K562 (cell line): Measurements from ENCODE around the gene EEF1AKMT4. TPM values are rescaled to one million over a fixed set of nuclear protein-coding genes. Genes with fewer than 3 reads are reported as not detected.

Experiments used
- ATAC-seq: fragments of 200-7000 bp; cut with Tn5 transposase; 3 replicates; pipeline ENCODE4 v1.9.1; 2020; ENCODE audit warnings: moderate library complexity
- BruUV-seq: library from RNA; stranded (reverse); fragments of 400-500 nt; replicated peaks from 2 replicates; lab custom pipeline; 2021; lab: Mats Ljungman, UMichigan
- CTCF ChIA-PET: fragments of 300-600 bp; formaldehyde crosslinking; extraction: SDS; loops from one replicate; lab custom pipeline; 2021; ENCODE audit warnings: low intra/inter-chr PET ratio; lab: Yijun Ruan, JAX
- POLR2A ChIA-PET: fragments of 300-600, 350-650 bp; sonication (Branson Sonifier 250); formaldehyde crosslinking; extraction: SDS; loops from one replicate; lab custom pipeline; 2021; ENCODE audit warnings: antibody characterized with exemption, inconsistent platforms; lab: Yijun Ruan, JAX
- DNase-seq, 4 experiments: peaks; one replicate each; pipeline versions ENCODE4 v3.0.0 to v3.0.0-alpha.2; 2011 to 2018; ENCODE audit warnings: low spot score in 3 of 4, mixed read lengths in 3 of 4; ENCODE audit errors: extremely low read depth in 1 of 4
- FAIRE-seq: peaks from 2 replicates; lab custom pipeline; 2011; peaks lifted over from hg19 to GRCh38; lab: Jason Lieb, UNC
- H2AFZ ChIP-seq: 2 replicates; pipeline ENCODE4 v1.6.0; 2011; ENCODE audit warnings: low read depth, low read length, control low read depth, inconsistent platforms
- H3K27ac ChIP-seq: fragments of 200-600 bp; 3 replicates; pipeline ENCODE4 v1.8.0; 2011; ENCODE audit warnings: low read depth, mild to moderate bottlenecking, control low read depth, inconsistent platforms, low read length, moderate library complexity, mixed read lengths; ENCODE audit errors: extremely low read depth
- H3K27me3 ChIP-seq, 2 experiments: fragments of 300-600 bp in 1 of 2; 2 replicates in 1 of 2; 3 replicates in 1 of 2; pipeline versions ENCODE4 v1.6.0 to v1.8.0; 2011; ENCODE audit warnings: inconsistent platforms in 2 of 2, low read length in 2 of 2, mild to moderate bottlenecking in 1 of 2, mixed read lengths in 1 of 2, moderate library complexity in 1 of 2; ENCODE audit not compliant: control insufficient read depth in 2 of 2, insufficient read depth in 2 of 2
- H3K36me3 ChIP-seq: fragments of 300-600 bp; 3 replicates; pipeline ENCODE4 v1.8.0; 2011; ENCODE audit warnings: mild to moderate bottlenecking, low read length, inconsistent platforms; ENCODE audit not compliant: control insufficient read depth, insufficient read depth
- H3K4me1 ChIP-seq, 2 experiments: fragments of 200-600 bp in 1 of 2; replicated peaks in 1 of 2; 2 replicates in 1 of 2; 3 replicates in 1 of 2; pipeline versions ENCODE4 v1.5.1 to v1.8.0; 2011; ENCODE audit warnings: inconsistent platforms in 2 of 2, low read length in 2 of 2, mild to moderate bottlenecking in 1 of 2, mixed read lengths in 1 of 2, moderate library complexity in 1 of 2; ENCODE audit not compliant: control insufficient read depth in 2 of 2, insufficient read depth in 2 of 2
- H3K4me2 ChIP-seq: 2 replicates; pipeline ENCODE4 v1.6.1; 2011; ENCODE audit warnings: low read length, control low read depth, inconsistent platforms, mixed read lengths; ENCODE audit not compliant: insufficient read depth
- H3K4me3 ChIP-seq: fragments of 200-600 bp; sonication (generic), shearing (Covaris generic); 2 replicates; pipeline ENCODE4 v1.5.1; 2016; ENCODE audit warnings: control low read depth, inconsistent platforms
- H3K79me2 ChIP-seq: fragments of 200-600 bp; 3 replicates; pipeline ENCODE4 v1.8.0; 2011; ENCODE audit warnings: low read length, inconsistent platforms; ENCODE audit not compliant: control insufficient read depth, insufficient read depth
- H3K9ac ChIP-seq, 2 experiments: 2 replicates each; pipeline versions ENCODE4 v1.6.0 to v1.6.1; 2011; ENCODE audit warnings: low read depth in 2 of 2, low read length in 2 of 2, control low read depth in 1 of 2, inconsistent platforms in 1 of 2, mild to moderate bottlenecking in 1 of 2, mixed read lengths in 1 of 2; ENCODE audit not compliant: insufficient read depth in 1 of 2
- H3K9me1 ChIP-seq: one replicate; pipeline ENCODE4 v1.6.0; 2011; ENCODE audit warnings: inconsistent platforms, mild to moderate bottlenecking, low read length, moderate library complexity; ENCODE audit not compliant: control insufficient read depth, insufficient read depth
- H3K9me3 ChIP-seq: replicated peaks from 2 replicates; pipeline ENCODE4 v1.5.1; 2011; ENCODE audit warnings: low read depth, low read length, inconsistent platforms; ENCODE audit not compliant: control insufficient read depth, insufficient read depth
- H4K20me1 ChIP-seq: replicated peaks from 2 replicates; pipeline ENCODE4 v1.6.1; 2011; ENCODE audit warnings: low read length, inconsistent platforms, mixed read lengths; ENCODE audit not compliant: control insufficient read depth, insufficient read depth
- ARID2 ChIP-seq: fragments of 450-650 bp; IDR thresholded peaks from 2 replicates; pipeline ENCODE4 v1.6.1; 2017; ENCODE audit warnings: antibody characterized with exemption, mild to moderate bottlenecking
- BMI1 ChIP-seq: fragments of 150-350 bp; IDR thresholded peaks from 2 replicates; pipeline ENCODE4 v1.6.1; 2014; ENCODE audit warnings: low read length
- ETS2 ChIP-seq: IDR thresholded peaks from 2 replicates; pipeline ENCODE4 v1.6.1; 2016; ENCODE audit warnings: borderline replicate concordance, missing genetic modification characterization, mild to moderate bottlenecking, moderate library complexity, missing compliant biosample characterization; ENCODE audit not compliant: poor library complexity, severe bottlenecking
- KLF16 ChIP-seq: IDR thresholded peaks from 2 replicates; pipeline ENCODE4 v1.6.1; 2016; ENCODE audit warnings: antibody characterized with exemption
- RFX1 ChIP-seq: fragments of 450-650 bp; IDR thresholded peaks from 2 replicates; pipeline ENCODE4 v1.6.1; 2016; ENCODE audit warnings: mild to moderate bottlenecking, moderate library complexity
- SIX5 ChIP-seq, 2 experiments: IDR thresholded peaks; 2 replicates each; pipeline ENCODE4 v1.6.1; 2011; ENCODE audit warnings: low read length in 2 of 2, borderline replicate concordance in 1 of 2, low read depth in 1 of 2, mild to moderate bottlenecking in 1 of 2, moderate library complexity in 1 of 2; ENCODE audit not compliant: insufficient read depth in 1 of 2
- SMARCB1 ChIP-seq: IDR thresholded peaks from 2 replicates; pipeline ENCODE4 v1.6.1; 2011; ENCODE audit warnings: improper control_type of control experiment, low read depth; ENCODE audit not compliant: insufficient read length
- ZNF212 ChIP-seq: fragments of 450-650 bp; formaldehyde crosslinking; IDR thresholded peaks from 2 replicates; pipeline ENCODE4 v1.4.0; 2020; ENCODE audit warnings: mild to moderate bottlenecking
- WGBS: fragments of 100-300 bp; shearing (Covaris generic); methylation state at CpG from one replicate; pipeline ENCODE4 v1.1.6; 2016; ENCODE audit warnings: low coverage, mixed read lengths; ENCODE audit not compliant: insufficient coverage; ENCODE audit errors: missing lambda C conversion rate; 5-methylcytosine and 5-hydroxymethylcytosine counted together
- in situ Hi-C: fragments of 300-500 bp; cut with MboI; formaldehyde crosslinking; loops from 4 replicates; pipeline ENCODE4 v1.15.0; 2018; ENCODE audit warnings: inconsistent platforms, mixed read lengths
- intact Hi-C: fragments of 100-400 bp; cut with micrococcal nuclease; formaldehyde crosslinking; loops from 2 replicates; pipeline ENCODE4 v1.14.2; 2022
- polyA plus RNA-seq, 8 experiments: library from polyadenylated mRNA; depleted of rRNA in 4 of 8; stranded (reverse) in 5 of 8; unstranded in 3 of 8; fragments of >200 nt; fragmentation: Nextera tagmentation in 2 of 8; fragmentation: Illumina TruSeq in 1 of 8; extraction: Ambion mirVana in 2 of 8; extraction: Trizol in 1 of 8; gene quantifications; 2 replicates each; pipeline versions ENCODE4 v1.2.1 to v1.2.3, GENCODE V29; 2011 to 2014; ENCODE audit warnings: inconsistent platforms in 1 of 8, missing spikeins in 1 of 8
- total RNA-seq, 7 experiments: library from RNA; depleted of rRNA in 6 of 7; stranded (reverse); fragments of >200 nt in 6 of 7; fragmentation: Illumina TruSeq in 2 of 7; extraction: Trizol in 2 of 7; gene quantifications; 2 replicates each; pipeline versions ENCODE4 v1.2.1 to v1.2.3, GENCODE V29; 2011 to 2021; ENCODE audit warnings: low replicate concordance in 1 of 7
- TF ChIP-seq, protein P1 (sequence below): fragments of 450-650 bp; IDR thresholded peaks from 2 replicates; pipeline ENCODE4 v1.6.1; 2018; ENCODE audit warnings: mild to moderate bottlenecking, low read depth; ENCODE audit not compliant: partially characterized antibody
- TF ChIP-seq, protein P2 (sequence below): sonication (generic); formaldehyde crosslinking; IDR thresholded peaks from 2 replicates; pipeline ENCODE4 v1.8.1; 2022; ENCODE audit warnings: missing genetic modification reagents
- TF ChIP-seq, protein P3 (sequence below): sonication (generic); formaldehyde crosslinking; IDR thresholded peaks from 2 replicates; pipeline ENCODE4 v1.8.1; 2023; ENCODE audit warnings: mild to moderate bottlenecking, missing genetic modification reagents
- TF ChIP-seq, protein P4 (sequence below): fragments of 250-450 bp; sonication (Bioruptor Pico); IDR thresholded peaks from 2 replicates; pipeline ENCODE4 v1.4.0; 2020; ENCODE audit warnings: mild to moderate bottlenecking, moderate library complexity

Gene EEF1AKMT4
- total and polyA plus RNA-seq, 9 of the 15 experiments (the other 6 are each of a cell fraction or from before 2014, with no cell fraction given), result 10.3 to 49.4 (median 18.9) TPM

DNA sequence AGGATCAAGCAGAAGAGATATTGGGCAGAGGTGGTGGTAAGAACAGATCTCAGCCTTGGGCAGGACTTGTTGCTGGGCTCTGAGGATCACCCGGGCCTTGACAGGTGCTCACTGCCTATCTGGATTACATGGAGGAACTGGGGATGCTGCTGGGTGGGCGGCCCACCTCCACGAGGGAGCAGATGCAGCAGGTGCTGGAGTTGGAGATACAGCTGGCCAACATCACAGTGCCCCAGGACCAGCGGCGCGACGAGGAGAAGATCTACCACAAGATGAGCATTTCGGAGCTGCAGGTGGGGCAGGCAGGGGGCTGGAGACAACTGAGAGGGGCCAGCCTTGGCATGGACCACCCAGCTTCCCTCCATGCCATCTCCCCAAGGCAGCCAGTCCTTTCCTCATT lies 34.2 kb downstream of the EEF1AKMT4 start:
- no peak for DNase-seq
- no peak overlapping the region for H3K9ac ChIP-seq
- H2AFZ ChIP-seq, result no peak overlapping the region
- no peaks in the 10 kb centered on the region for H3K4me1 ChIP-seq
- no peak overlapping the region for H3K27ac ChIP-seq
- POLR2A ChIA-PET, result no interaction called here
- no TSS peak for BruUV-seq
- H3K4me3 ChIP-seq, result no peak overlapping the region
- H3K27me3 ChIP-seq, result peaks cover 28 to 60% of the 10 kb centered on the region in 2 experiments
- in situ Hi-C loops (no loop called here), intact Hi-C loops (loop anchor here (1.0 to 2.0 kb wide), 3 partner anchors 33 to 138 kb away; no protein-coding TSS in a partner anchor)
- no peaks in the 10 kb centered on the region for H3K79me2 ChIP-seq
- CTCF ChIA-PET, result no interaction called here
- WGBS, result 0% methylated on average over 6 of the region's 8 CpGs
- H3K9me1 ChIP-seq, result no peaks in the 10 kb centered on the region
- H3K36me3 ChIP-seq, result no peaks in the 10 kb centered on the region
- ATAC-seq, result no peak
- FAIRE-seq, result no peak
- peaks cover 12% of the 10 kb centered on the region; the same call in 1 of the 2 replicates for H4K20me1 ChIP-seq
- no peaks in the 10 kb centered on the region for H3K9me3 ChIP-seq
- H3K4me2 ChIP-seq, result no peak overlapping the region
- TF ChIP-seq, protein P1, sequence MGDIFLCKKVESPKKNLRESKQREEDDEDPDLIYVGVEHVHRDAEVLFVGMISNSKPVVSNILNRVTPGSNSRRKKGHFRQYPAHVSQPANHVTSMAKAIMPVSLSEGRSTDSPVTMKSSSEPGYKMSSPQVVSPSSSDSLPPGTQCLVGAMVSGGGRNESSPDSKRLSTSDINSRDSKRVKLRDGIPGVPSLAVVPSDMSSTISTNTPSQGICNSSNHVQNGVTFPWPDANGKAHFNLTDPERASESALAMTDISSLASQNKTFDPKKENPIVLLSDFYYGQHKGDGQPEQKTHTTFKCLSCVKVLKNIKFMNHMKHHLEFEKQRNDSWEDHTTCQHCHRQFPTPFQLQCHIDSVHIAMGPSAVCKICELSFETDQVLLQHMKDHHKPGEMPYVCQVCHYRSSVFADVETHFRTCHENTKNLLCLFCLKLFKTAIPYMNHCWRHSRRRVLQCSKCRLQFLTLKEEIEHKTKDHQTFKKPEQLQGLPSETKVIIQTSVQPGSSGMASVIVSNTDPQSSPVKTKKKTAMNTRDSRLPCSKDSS, result no peak
- TF ChIP-seq ARID2, result no peak
- TF ChIP-seq BMI1, result no peak
- TF ChIP-seq, protein P2, sequence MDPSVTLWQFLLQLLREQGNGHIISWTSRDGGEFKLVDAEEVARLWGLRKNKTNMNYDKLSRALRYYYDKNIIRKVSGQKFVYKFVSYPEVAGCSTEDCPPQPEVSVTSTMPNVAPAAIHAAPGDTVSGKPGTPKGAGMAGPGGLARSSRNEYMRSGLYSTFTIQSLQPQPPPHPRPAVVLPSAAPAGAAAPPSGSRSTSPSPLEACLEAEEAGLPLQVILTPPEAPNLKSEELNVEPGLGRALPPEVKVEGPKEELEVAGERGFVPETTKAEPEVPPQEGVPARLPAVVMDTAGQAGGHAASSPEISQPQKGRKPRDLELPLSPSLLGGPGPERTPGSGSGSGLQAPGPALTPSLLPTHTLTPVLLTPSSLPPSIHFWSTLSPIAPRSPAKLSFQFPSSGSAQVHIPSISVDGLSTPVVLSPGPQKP (CRISPR knock-in tag), result no peak
- TF ChIP-seq, protein P3, sequence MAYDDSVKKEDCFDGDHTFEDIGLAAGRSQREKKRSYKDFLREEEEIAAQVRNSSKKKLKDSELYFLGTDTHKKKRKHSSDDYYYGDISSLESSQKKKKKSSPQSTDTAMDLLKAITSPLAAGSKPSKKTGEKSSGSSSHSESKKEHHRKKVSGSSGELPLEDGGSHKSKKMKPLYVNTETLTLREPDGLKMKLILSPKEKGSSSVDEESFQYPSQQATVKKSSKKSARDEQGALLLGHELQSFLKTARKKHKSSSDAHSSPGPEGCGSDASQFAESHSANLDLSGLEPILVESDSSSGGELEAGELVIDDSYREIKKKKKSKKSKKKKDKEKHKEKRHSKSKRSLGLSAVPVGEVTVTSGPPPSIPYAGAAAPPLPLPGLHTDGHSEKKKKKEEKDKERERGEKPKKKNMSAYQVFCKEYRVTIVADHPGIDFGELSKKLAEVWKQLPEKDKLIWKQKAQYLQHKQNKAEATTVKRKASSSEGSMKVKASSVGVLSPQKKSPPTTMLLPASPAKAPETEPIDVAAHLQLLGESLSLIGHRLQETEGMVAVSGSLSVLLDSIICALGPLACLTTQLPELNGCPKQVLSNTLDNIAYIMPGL (CRISPR knock-in tag), result no peak
- no peak for TF ChIP-seq RFX1
- TF ChIP-seq SMARCB1, result no peak
- TF ChIP-seq, protein P4, sequence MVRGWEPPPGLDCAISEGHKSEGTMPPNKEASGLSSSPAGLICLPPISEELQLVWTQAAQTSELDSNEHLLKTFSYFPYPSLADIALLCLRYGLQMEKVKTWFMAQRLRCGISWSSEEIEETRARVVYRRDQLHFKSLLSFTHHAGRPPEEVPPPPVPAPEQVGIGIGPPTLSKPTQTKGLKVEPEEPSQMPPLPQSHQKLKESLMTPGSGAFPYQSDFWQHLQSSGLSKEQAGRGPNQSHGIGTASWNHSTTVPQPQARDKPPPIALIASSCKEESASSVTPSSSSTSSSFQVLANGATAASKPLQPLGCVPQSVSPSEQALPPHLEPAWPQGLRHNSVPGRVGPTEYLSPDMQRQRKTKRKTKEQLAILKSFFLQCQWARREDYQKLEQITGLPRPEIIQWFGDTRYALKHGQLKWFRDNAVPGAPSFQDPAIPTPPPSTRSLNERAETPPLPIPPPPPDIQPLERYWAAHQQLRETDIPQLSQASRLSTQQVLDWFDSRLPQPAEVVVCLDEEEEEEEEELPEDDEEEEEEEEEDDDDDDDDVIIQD (CRISPR knock-in tag), result no peak
- TF ChIP-seq ETS2 (tag), result no peak
- no peak for TF ChIP-seq ZNF212 (CRISPR knock-in tag)
- no peak for TF ChIP-seq KLF16
- no peak for TF ChIP-seq SIX5 (IDR thresholded peaks at IDR 0.05; ENCODE audit: borderline replicate concordance in 1 of 2, insufficient read depth in 1 of 2, low read depth in 1 of 2, low read length in 2 of 2)
